GM12878 (cell line): ENCODE data around the gene TEAD4. TPM values are rescaled to one million over a fixed set of nuclear protein-coding genes. Genes with fewer than 3 reads are reported as not detected.

Source experiments
- ATAC-seq: fragments of 200-7000 bp; cut with Tn5 transposase; 3 replicates; pipeline ENCODE4 v1.9.1; 2020; ENCODE audit warnings: mild to moderate bottlenecking, moderate library complexity
- BruUV-seq: library from RNA; stranded (reverse); fragments of 400-500 nt; replicated peaks from 2 replicates; lab custom pipeline; 2021; lab: Mats Ljungman, UMichigan
- CTCF ChIA-PET: fragments of 300-600 bp; sonication (Branson Sonifier 250); formaldehyde crosslinking; extraction: SDS; loops from one replicate; lab custom pipeline; 2021; ENCODE audit warnings: inconsistent platforms; lab: Yijun Ruan, JAX
- POLR2A ChIA-PET: fragments of 350-600 bp; formaldehyde crosslinking; extraction: SDS; loops from one replicate; lab custom pipeline; 2021; ENCODE audit warnings: inconsistent platforms; lab: Charles Lee
- RAD21 ChIA-PET: fragments of 300-600 bp; sonication (Branson Sonifier 250); formaldehyde crosslinking; loops from one replicate; lab custom pipeline; 2023; ENCODE audit warnings: antibody characterized with exemption; ENCODE audit not compliant: unreplicated experiment; lab: Charles Lee
- SMC1A ChIA-PET: fragments of 300-600 bp; sonication (Branson Sonifier 250); formaldehyde crosslinking; loops from one replicate; lab custom pipeline; 2023; ENCODE audit not compliant: unreplicated experiment, uncharacterized antibody; lab: Charles Lee
- DNase-seq: peaks from one replicate; pipeline ENCODE4 v3.0.0-alpha.2; 2011; ENCODE audit warnings: low read depth, low spot score
- FAIRE-seq: peaks from 3 replicates; lab custom pipeline; 2011; peaks lifted over from hg19 to GRCh38; lab: Jason Lieb, UNC
- H2AFZ ChIP-seq: 2 replicates; pipeline ENCODE4 v1.6.0; 2011; ENCODE audit warnings: low read depth, low read length, control low read depth; ENCODE audit not compliant: control insufficient read depth
- H3K27ac ChIP-seq: 2 replicates; pipeline ENCODE4 v1.5.1; 2011; ENCODE audit warnings: control low read depth; ENCODE audit not compliant: control insufficient read depth, insufficient read depth
- H3K27me3 ChIP-seq, 2 experiments: replicated peaks in 1 of 2; 2 replicates each; pipeline versions ENCODE4 v1.6.0 to v1.6.1; 2011; ENCODE audit warnings: low read length in 1 of 2; ENCODE audit not compliant: control insufficient read depth in 2 of 2, insufficient read depth in 2 of 2
- H3K36me3 ChIP-seq, 2 experiments: 2 replicates each; pipeline ENCODE4 v1.5.1; 2011; ENCODE audit warnings: low read length in 1 of 2; ENCODE audit not compliant: control insufficient read depth in 2 of 2, insufficient read depth in 2 of 2
- H3K4me1 ChIP-seq: 2 replicates; pipeline ENCODE4 v1.6.1; 2011; ENCODE audit warnings: mild to moderate bottlenecking, low read length, moderate library complexity, mixed read lengths; ENCODE audit not compliant: control insufficient read depth, insufficient read depth
- H3K4me2 ChIP-seq: 2 replicates; pipeline ENCODE4 v1.6.0; 2011; ENCODE audit warnings: control low read depth; ENCODE audit not compliant: control insufficient read depth, insufficient read depth
- H3K4me3 ChIP-seq: fragments of 200-600 bp; sonication (generic); 2 replicates; pipeline ENCODE4 v1.5.1; 2016
- H3K79me2 ChIP-seq: 2 replicates; pipeline ENCODE4 v1.6.0; 2011; ENCODE audit warnings: low read length; ENCODE audit not compliant: control insufficient read depth, insufficient read depth
- H3K9ac ChIP-seq: 2 replicates; pipeline ENCODE4 v1.8.0; 2011; ENCODE audit warnings: low read length, control low read depth, mixed read lengths; ENCODE audit not compliant: control insufficient read depth, insufficient read depth
- H3K9me3 ChIP-seq: replicated peaks from 3 replicates; pipeline ENCODE4 v1.5.1; 2011; ENCODE audit warnings: mild to moderate bottlenecking, low read length; ENCODE audit not compliant: control insufficient read depth, insufficient read depth
- H4K20me1 ChIP-seq: 2 replicates; pipeline ENCODE4 v1.6.0; 2011; ENCODE audit not compliant: control insufficient read depth, insufficient read depth
- ATF7 ChIP-seq: fragments of 450-650 bp; IDR thresholded peaks from 2 replicates; pipeline ENCODE4 v1.6.1; 2016; ENCODE audit warnings: low read depth, mild to moderate bottlenecking
- BCL11A ChIP-seq: IDR thresholded peaks from 2 replicates; pipeline ENCODE4 v1.6.1; 2011; ENCODE audit warnings: low read depth, low read length
- CREB1 ChIP-seq: IDR thresholded peaks from 2 replicates; pipeline ENCODE4 v1.6.1; 2012; ENCODE audit warnings: low read depth, mild to moderate bottlenecking, inconsistent platforms
- EP300 ChIP-seq, 2 experiments: fragments of 150-350 bp in 1 of 2; IDR thresholded peaks; 2 replicates each; pipeline ENCODE4 v1.6.1; 2011 to 2012; ENCODE audit warnings: low read depth in 2 of 2, low read length in 2 of 2, borderline replicate concordance in 1 of 2, improper control_type of control experiment in 1 of 2, inconsistent platforms in 1 of 2; ENCODE audit not compliant: control insufficient read depth in 1 of 2
- IKZF2 ChIP-seq, 2 experiments: fragments of 450-650 bp; IDR thresholded peaks; 2 replicates each; pipeline ENCODE4 v1.6.1; 2017; ENCODE audit warnings: mild to moderate bottlenecking in 2 of 2, moderate library complexity in 2 of 2
- JUND ChIP-seq: IDR thresholded peaks from 2 replicates; pipeline ENCODE4 v1.6.1; 2012; ENCODE audit warnings: low read depth, mild to moderate bottlenecking, low read length, improper control_type of control experiment, moderate library complexity
- KAT2A ChIP-seq: conservative IDR thresholded peaks from 2 replicates; pipeline ENCODE4 v1.6.1; 2011; ENCODE audit warnings: low read depth, low read length; ENCODE audit not compliant: control insufficient read depth
- MAX ChIP-seq: IDR thresholded peaks from 2 replicates; pipeline ENCODE4 v1.6.1; 2012; ENCODE audit warnings: low read depth, low read length, improper control_type of control experiment
- RAD21 ChIP-seq: IDR thresholded peaks from 2 replicates; pipeline ENCODE4 v1.6.1; 2011; ENCODE audit warnings: mild to moderate bottlenecking, low read depth, low read length, moderate library complexity; ENCODE audit not compliant: insufficient read depth
- RUNX3 ChIP-seq: IDR thresholded peaks from 2 replicates; pipeline ENCODE4 v1.6.1; 2012; ENCODE audit warnings: low read length, inconsistent platforms
- WGBS: methylation state at CpG from one replicate; pipeline ENCODE4 v1.1.6; 2016; ENCODE audit warnings: low lambda C conversion rate; ENCODE audit not compliant: insufficient replicate concordance, insufficient coverage; ENCODE audit errors: missing lambda C conversion rate; 5-methylcytosine and 5-hydroxymethylcytosine counted together
- in situ Hi-C: fragments of 300-500 bp; cut with MboI; formaldehyde crosslinking; loops from 9 replicates; pipeline ENCODE4 v1.14.3; 2018; ENCODE audit warnings: mixed read lengths
- intact Hi-C: fragments of 100-400 bp; cut with micrococcal nuclease; formaldehyde crosslinking; loops from one replicate; pipeline ENCODE4 v1.14.2; 2022; ENCODE audit not compliant: unreplicated experiment
- polyA plus RNA-seq, 11 experiments: library from polyadenylated mRNA; depleted of rRNA in 4 of 11; unstranded in 6 of 11; stranded (reverse) in 5 of 11; fragments of >200 nt; fragmentation: Nextera tagmentation in 4 of 11; fragmentation: Illumina TruSeq in 1 of 11; extraction: Ambion mirVana in 4 of 11; extraction: Trizol in 1 of 11; gene quantifications; 1 replicate in 1 of 11; 2 replicates in 10 of 11; pipeline versions ENCODE4 v1.2.1 to v1.2.3, GENCODE V29; 2011 to 2016; ENCODE audit warnings: inconsistent platforms in 2 of 11, missing spikeins in 2 of 11, low read depth in 1 of 11
- total RNA-seq, 4 experiments: library from RNA; depleted of rRNA in 3 of 4; stranded (reverse); fragments of >200 nt in 3 of 4; fragmentation: Illumina TruSeq in 1 of 4; extraction: Trizol in 1 of 4; gene quantifications; 2 replicates each; pipeline versions ENCODE4 v1.2.1 to v1.2.3, GENCODE V29; 2013 to 2021
- TF ChIP-seq, protein P1 (sequence below): fragments of 450-650 bp; IDR thresholded peaks from 2 replicates; pipeline ENCODE4 v1.6.1; 2016; ENCODE audit warnings: mild to moderate bottlenecking, moderate library complexity, borderline replicate concordance
- TF ChIP-seq, protein P2 (sequence below): fragments of 450-650 bp; IDR thresholded peaks from 2 replicates; pipeline ENCODE4 v1.6.1; 2016; ENCODE audit warnings: mild to moderate bottlenecking
- TF ChIP-seq, protein P3 (sequence below): fragments of 150-350 bp; IDR thresholded peaks from 2 replicates; pipeline ENCODE4 v1.6.1; 2016; ENCODE audit warnings: low read depth, low read length
- TF ChIP-seq, protein P4 (sequence below): fragments of 450-650 bp; IDR thresholded peaks from 2 replicates; pipeline ENCODE4 v1.6.1; 2017; ENCODE audit warnings: mild to moderate bottlenecking

TEAD4 gene
- total and polyA plus RNA-seq, 10 of the 15 experiments (the other 5 are each of a cell fraction or from before 2014, with no cell fraction given) = 0.04 to 0.68 (median 0.31) TPM; not detected in 4

DNA sequence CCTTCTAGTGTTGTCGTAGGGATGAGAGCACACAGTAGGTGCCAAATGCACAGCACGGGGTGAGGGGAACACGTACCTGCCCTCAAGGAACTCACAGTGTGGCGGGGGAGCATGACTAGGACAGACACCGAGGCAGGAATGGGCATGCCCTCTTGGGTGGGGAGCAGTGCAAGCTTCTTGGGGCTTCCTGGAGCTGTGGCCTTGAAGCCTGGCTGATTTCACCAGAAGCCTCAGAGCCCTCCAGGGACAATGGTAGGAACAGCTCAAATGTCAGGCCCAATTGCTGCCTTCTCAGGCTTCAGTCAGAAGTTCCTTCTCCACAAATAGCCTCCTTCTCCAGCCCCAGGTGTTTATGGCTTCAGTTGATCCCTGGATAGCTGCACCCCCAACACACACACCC, 43.4 kb downstream of the TEAD4 start:
- no peak for ATAC-seq
- no peak for DNase-seq
- no peak for FAIRE-seq
- no peaks in the 10 kb centered on the region for H3K36me3 ChIP-seq
- POLR2A ChIA-PET = no interaction called here
- no peak overlapping the region for H2AFZ ChIP-seq
- H3K79me2 ChIP-seq = no peaks in the 10 kb centered on the region
- no TSS peak for BruUV-seq
- intact Hi-C loops (no loop called here), in situ Hi-C loops (no loop called here)
- no peak overlapping the region for H3K9ac ChIP-seq
- no peak overlapping the region for H3K4me2 ChIP-seq
- CTCF ChIA-PET = no interaction called here
- SMC1A ChIA-PET = no interaction called here
- 31% methylated on average over 5 of the region's 5 CpGs for WGBS
- no peaks in the 10 kb centered on the region; a peak in 1 of 4 replicates for H3K27me3 ChIP-seq
- RAD21 ChIA-PET = no interaction called here
- no peak overlapping the region for H3K27ac ChIP-seq
- no peaks in the 10 kb centered on the region for H3K9me3 ChIP-seq
- H4K20me1 ChIP-seq = no peaks in the 10 kb centered on the region
- no peak overlapping the region for H3K4me3 ChIP-seq
- H3K4me1 ChIP-seq = no peaks in the 10 kb centered on the region
- TF ChIP-seq, protein P1, sequence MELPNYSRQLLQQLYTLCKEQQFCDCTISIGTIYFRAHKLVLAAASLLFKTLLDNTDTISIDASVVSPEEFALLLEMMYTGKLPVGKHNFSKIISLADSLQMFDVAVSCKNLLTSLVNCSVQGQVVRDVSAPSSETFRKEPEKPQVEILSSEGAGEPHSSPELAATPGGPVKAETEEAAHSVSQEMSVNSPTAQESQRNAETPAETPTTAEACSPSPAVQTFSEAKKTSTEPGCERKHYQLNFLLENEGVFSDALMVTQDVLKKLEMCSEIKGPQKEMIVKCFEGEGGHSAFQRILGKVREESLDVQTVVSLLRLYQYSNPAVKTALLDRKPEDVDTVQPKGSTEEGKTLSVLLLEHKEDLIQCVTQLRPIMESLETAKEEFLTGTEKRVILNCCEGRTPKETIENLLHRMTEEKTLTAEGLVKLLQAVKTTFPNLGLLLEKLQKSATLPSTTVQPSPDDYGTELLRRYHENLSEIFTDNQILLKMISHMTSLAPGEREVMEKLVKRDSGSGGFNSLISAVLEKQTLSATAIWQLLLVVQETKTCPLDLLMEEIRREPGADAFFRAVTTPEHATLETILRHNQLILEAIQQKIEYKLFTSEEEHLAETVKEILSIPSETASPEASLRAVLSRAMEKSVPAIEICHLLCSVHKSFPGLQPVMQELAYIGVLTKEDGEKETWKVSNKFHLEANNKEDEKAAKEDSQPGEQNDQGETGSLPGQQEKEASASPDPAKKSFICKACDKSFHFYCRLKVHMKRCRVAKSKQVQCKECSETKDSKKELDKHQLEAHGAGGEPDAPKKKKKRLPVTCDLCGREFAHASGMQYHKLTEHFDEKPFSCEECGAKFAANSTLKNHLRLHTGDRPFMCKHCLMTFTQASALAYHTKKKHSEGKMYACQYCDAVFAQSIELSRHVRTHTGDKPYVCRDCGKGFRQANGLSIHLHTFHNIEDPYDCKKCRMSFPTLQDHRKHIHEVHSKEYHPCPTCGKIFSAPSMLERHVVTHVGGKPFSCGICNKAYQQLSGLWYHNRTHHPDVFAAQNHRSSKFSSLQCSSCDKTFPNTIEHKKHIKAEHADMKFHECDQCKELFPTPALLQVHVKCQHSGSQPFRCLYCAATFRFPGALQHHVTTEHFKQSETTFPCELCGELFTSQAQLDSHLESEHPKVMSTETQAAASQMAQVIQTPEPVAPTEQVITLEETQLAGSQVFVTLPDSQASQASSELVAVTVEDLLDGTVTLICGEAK = no peak
- no peak for TF ChIP-seq IKZF2 (IDR thresholded peaks at IDR 0.05)
- no peak for TF ChIP-seq KAT2A
- TF ChIP-seq, protein P2, sequence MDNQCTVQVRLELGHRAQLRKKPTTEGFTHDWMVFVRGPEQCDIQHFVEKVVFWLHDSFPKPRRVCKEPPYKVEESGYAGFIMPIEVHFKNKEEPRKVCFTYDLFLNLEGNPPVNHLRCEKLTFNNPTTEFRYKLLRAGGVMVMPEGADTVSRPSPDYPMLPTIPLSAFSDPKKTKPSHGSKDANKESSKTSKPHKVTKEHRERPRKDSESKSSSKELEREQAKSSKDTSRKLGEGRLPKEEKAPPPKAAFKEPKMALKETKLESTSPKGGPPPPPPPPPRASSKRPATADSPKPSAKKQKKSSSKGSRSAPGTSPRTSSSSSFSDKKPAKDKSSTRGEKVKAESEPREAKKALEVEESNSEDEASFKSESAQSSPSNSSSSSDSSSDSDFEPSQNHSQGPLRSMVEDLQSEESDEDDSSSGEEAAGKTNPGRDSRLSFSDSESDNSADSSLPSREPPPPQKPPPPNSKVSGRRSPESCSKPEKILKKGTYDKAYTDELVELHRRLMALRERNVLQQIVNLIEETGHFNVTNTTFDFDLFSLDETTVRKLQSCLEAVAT = no peak
- TF ChIP-seq JUND = no peak
- no peak for TF ChIP-seq BCL11A
- no peak for TF ChIP-seq MAX
- no peak for TF ChIP-seq RUNX3
- TF ChIP-seq, protein P3, sequence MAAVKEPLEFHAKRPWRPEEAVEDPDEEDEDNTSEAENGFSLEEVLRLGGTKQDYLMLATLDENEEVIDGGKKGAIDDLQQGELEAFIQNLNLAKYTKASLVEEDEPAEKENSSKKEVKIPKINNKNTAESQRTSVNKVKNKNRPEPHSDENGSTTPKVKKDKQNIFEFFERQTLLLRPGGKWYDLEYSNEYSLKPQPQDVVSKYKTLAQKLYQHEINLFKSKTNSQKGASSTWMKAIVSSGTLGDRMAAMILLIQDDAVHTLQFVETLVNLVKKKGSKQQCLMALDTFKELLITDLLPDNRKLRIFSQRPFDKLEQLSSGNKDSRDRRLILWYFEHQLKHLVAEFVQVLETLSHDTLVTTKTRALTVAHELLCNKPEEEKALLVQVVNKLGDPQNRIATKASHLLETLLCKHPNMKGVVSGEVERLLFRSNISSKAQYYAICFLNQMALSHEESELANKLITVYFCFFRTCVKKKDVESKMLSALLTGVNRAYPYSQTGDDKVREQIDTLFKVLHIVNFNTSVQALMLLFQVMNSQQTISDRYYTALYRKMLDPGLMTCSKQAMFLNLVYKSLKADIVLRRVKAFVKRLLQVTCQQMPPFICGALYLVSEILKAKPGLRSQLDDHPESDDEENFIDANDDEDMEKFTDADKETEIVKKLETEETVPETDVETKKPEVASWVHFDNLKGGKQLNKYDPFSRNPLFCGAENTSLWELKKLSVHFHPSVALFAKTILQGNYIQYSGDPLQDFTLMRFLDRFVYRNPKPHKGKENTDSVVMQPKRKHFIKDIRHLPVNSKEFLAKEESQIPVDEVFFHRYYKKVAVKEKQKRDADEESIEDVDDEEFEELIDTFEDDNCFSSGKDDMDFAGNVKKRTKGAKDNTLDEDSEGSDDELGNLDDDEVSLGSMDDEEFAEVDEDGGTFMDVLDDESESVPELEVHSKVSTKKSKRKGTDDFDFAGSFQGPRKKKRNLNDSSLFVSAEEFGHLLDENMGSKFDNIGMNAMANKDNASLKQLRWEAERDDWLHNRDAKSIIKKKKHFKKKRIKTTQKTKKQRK = no peak
- TF ChIP-seq RAD21 = no peak
- no peak for TF ChIP-seq CREB1
- TF ChIP-seq, protein P4, sequence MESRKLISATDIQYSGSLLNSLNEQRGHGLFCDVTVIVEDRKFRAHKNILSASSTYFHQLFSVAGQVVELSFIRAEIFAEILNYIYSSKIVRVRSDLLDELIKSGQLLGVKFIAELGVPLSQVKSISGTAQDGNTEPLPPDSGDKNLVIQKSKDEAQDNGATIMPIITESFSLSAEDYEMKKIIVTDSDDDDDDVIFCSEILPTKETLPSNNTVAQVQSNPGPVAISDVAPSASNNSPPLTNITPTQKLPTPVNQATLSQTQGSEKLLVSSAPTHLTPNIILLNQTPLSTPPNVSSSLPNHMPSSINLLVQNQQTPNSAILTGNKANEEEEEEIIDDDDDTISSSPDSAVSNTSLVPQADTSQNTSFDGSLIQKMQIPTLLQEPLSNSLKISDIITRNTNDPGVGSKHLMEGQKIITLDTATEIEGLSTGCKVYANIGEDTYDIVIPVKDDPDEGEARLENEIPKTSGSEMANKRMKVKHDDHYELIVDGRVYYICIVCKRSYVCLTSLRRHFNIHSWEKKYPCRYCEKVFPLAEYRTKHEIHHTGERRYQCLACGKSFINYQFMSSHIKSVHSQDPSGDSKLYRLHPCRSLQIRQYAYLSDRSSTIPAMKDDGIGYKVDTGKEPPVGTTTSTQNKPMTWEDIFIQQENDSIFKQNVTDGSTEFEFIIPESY = no peak
- TF ChIP-seq EP300 (IDR thresholded peaks at IDR 0.05; ENCODE audit: borderline replicate concordance in 1 of 2, control insufficient read depth in 1 of 2, low read depth in 2 of 2, low read length in 2 of 2) = no peak
- no peak for TF ChIP-seq ATF7
